MCF 10A (cell line): ENCODE data around the gene WLS. TPM values are rescaled to one million over a fixed set of nuclear protein-coding genes. Genes with fewer than 3 reads are reported as not detected.

Source experiments
- BruUV-seq: library from RNA; stranded (reverse); fragments of 400-500 nt; replicated peaks from 2 replicates; lab custom pipeline; 2021; lab: Mats Ljungman, UMichigan
- CTCF ChIA-PET: fragments of 300-600 bp; sonication (Branson Sonifier 250); formaldehyde crosslinking; extraction: SDS; loops from one replicate; lab custom pipeline; 2021; ENCODE audit warnings: antibody characterized with exemption, inconsistent platforms; lab: Yijun Ruan, JAX
- POLR2A ChIA-PET: fragments of 300-600, 350-650 bp; sonication (Branson Sonifier 250); formaldehyde crosslinking; extraction: SDS; loops from one replicate; lab custom pipeline; 2020; ENCODE audit warnings: antibody characterized with exemption, inconsistent platforms; lab: Yijun Ruan, JAX
- DNase-seq: peaks from one replicate; pipeline ENCODE4 v3.0.0-alpha.2; 2018; ENCODE audit not compliant: unreplicated experiment
- H3K27ac Mint-ChIP-seq: one replicate; pipeline ENCODE4 v1.8.0; 2022; ENCODE audit warnings: mild to moderate bottlenecking, low read depth, mixed read lengths; ENCODE audit not compliant: unreplicated experiment
- H3K27me3 Mint-ChIP-seq: one replicate; pipeline ENCODE4 v1.8.0; 2022; ENCODE audit warnings: mixed read lengths; ENCODE audit not compliant: insufficient read depth, unreplicated experiment
- H3K36me3 Mint-ChIP-seq: one replicate; pipeline ENCODE4 v1.8.0; 2022; ENCODE audit warnings: mild to moderate bottlenecking, moderate library complexity, mixed read lengths; ENCODE audit not compliant: insufficient read depth, unreplicated experiment
- H3K4me1 Mint-ChIP-seq: one replicate; pipeline ENCODE4 v1.8.0; 2022; ENCODE audit warnings: mixed read lengths; ENCODE audit not compliant: insufficient read depth, unreplicated experiment
- H3K4me3 Mint-ChIP-seq: one replicate; pipeline ENCODE4 v1.8.0; 2022; ENCODE audit warnings: mild to moderate bottlenecking, moderate library complexity, mixed read lengths; ENCODE audit not compliant: unreplicated experiment
- H3K9me3 Mint-ChIP-seq: one replicate; pipeline ENCODE4 v1.8.0; 2022; ENCODE audit warnings: mixed read lengths; ENCODE audit not compliant: unreplicated experiment
- intact Hi-C: fragments of 100-400 bp; cut with micrococcal nuclease; formaldehyde crosslinking; loops from 2 replicates; pipeline ENCODE4 v1.14.1; 2022
- total RNA-seq: library from RNA; stranded (reverse); gene quantifications from 2 replicates; pipeline ENCODE4 v1.2.3, GENCODE V29; 2022
- TF ChIP-seq, protein P1 (sequence below): fragments of 200-600 bp; IDR thresholded peaks from one replicate; pipeline ENCODE4 v1.8.0; 2022; ENCODE audit warnings: antibody characterized with exemption, mild to moderate bottlenecking; ENCODE audit not compliant: unreplicated experiment

Gene WLS
- total RNA-seq, 1 experiment from 2014 or later: 37.8 TPM

DNA sequence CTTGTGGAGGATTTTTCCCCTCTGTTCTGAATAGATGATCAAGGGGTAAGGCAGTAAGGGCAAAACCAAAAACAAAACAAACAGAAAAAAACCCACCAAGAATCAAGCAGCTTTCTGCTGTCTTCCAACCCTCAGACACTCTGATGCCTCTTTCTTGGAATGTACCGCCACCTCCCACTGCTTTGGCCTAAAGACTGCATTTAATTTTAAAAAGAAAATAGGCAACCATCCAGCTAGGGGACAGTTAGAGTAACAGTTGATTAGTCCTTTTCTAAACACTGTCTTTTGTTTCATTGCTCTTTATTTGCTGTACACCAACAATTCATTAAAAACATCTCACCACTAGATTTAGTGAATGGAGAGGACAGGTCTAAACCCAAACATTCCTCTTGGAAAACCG is 21.5 kb downstream of the WLS start:
- peaks cover 24% of the 10 kb centered on the region for H3K4me1 Mint-ChIP-seq
- no peaks in the 10 kb centered on the region for H3K27me3 Mint-ChIP-seq
- DNase-seq: no peak
- BruUV-seq: no TSS peak
- ChIA-PET CTCF (no interaction called here), POLR2A (no interaction called here)
- intact Hi-C loops: no loop called here
- H3K36me3 Mint-ChIP-seq: no peaks in the 10 kb centered on the region
- H3K4me3 Mint-ChIP-seq: no peak overlapping the region
- H3K27ac Mint-ChIP-seq: no peak overlapping the region
- no peaks in the 10 kb centered on the region for H3K9me3 Mint-ChIP-seq
- TF ChIP-seq, protein P1, sequence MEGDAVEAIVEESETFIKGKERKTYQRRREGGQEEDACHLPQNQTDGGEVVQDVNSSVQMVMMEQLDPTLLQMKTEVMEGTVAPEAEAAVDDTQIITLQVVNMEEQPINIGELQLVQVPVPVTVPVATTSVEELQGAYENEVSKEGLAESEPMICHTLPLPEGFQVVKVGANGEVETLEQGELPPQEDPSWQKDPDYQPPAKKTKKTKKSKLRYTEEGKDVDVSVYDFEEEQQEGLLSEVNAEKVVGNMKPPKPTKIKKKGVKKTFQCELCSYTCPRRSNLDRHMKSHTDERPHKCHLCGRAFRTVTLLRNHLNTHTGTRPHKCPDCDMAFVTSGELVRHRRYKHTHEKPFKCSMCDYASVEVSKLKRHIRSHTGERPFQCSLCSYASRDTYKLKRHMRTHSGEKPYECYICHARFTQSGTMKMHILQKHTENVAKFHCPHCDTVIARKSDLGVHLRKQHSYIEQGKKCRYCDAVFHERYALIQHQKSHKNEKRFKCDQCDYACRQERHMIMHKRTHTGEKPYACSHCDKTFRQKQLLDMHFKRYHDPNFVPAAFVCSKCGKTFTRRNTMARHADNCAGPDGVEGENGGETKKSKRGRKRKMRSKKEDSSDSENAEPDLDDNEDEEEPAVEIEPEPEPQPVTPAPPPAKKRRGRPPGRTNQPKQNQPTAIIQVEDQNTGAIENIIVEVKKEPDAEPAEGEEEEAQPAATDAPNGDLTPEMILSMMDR: no peak

DNA sequence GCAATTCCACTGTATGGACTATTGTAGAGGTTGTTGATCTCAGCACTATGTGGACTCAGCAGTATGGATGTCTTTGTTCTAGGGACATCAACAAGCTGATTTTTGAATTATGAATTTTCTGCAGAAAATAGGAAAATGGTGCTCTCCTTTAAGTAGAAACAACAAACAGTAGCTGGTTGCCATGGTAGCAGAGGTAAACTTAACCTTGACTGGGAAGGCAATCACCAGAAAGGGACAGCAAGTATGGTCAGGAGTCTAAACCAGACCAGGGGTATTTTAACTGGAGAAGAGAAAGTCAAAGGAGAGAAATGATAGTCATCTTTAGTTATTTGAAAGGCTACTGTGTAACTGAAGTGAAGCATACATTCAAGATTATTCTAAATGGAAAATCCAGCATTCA is 22.3 kb downstream of the WLS start:
- TF ChIP-seq, protein P1: no peak
- Mint-ChIP-seq H3K4me3 (no peak overlapping the region), H3K27ac (no peak overlapping the region), H3K4me1 (peaks cover 32% of the 10 kb centered on the region), H3K36me3 (no peaks in the 10 kb centered on the region), H3K9me3 (no peaks in the 10 kb centered on the region), H3K27me3 (no peaks in the 10 kb centered on the region)
- no TSS peak for BruUV-seq
- ChIA-PET CTCF (interaction anchor here (1.0 kb wide), 1 partner anchor 9 kb away, joined by 3 read pairs; no protein-coding TSS in a partner anchor), POLR2A (interaction anchor here (0.7 to 1.1 kb wide), 4 partner anchors 9 to 18 kb away, joined by 3 to 4 read pairs (median 3); no protein-coding TSS in a partner anchor)
- no peak for DNase-seq
- intact Hi-C loops: no loop called here

DNA sequence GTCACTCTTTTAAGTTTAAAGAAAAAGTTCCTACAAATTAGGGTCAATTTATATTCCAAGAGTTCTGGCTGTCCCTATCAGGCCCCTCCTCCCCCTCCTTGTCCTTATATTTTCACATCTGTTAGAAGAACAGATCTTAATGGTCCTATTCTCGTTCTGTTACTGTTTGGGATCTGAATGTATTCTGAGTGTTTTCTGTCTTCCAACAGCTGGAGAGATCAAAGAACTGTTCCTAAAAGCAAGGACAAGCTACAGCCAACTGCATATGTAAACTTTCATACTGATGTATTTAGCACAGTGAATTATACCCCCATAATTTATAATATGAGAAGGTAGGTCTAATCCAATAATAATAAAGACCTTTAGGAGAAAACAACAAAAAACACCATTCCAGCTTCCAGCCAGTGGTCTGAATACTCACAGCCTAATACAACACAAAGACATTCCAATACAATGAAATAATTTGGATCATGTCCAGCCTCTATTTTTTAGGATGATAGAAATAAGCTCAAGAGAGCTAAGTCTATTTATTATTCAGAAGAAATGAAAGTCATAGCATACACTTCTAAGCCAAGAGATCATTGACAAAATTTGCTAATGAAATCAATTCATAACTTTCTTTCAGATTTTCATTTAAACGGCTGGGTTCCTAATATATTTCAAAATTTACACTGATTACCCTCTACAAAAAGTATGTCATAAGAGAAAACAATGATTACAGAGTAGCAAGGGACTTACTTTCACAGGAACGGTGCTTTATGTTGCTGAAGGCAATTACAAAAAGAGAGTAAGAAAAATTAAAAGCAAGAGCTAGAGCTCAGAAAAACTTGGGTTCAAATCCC is 25.3 kb downstream of the WLS start:
- POLR2A ChIA-PET: interaction anchor here (1.0 to 2.1 kb wide), 5 partner anchors 9 to 24 kb away, joined by 3 to 14 read pairs (median 3); no protein-coding TSS in a partner anchor
- Mint-ChIP-seq H3K4me3 (no peak overlapping the region), H3K9me3 (no peaks in the 10 kb centered on the region), H3K27ac (no peak overlapping the region), H3K36me3 (no peaks in the 10 kb centered on the region), H3K4me1 (peaks cover 22% of the 10 kb centered on the region), H3K27me3 (no peaks in the 10 kb centered on the region)
- intact Hi-C loops: no loop called here
- CTCF ChIA-PET: interaction anchor here (0.7 to 2.8 kb wide), 5 partner anchors 13 to 89 kb away, joined by 3 to 10 read pairs (median 3); no protein-coding TSS in a partner anchor
- no TSS peak for BruUV-seq
- TF ChIP-seq, protein P1: no peak
- DNase-seq: peak; percentile 36

GRCh38 chr1:68205794-68206358 is 26.4 kb downstream of the WLS start:
- Mint-ChIP-seq H3K4me1 (peaks cover 22% of the 10 kb centered on the region), H3K9me3 (no peaks in the 10 kb centered on the region), H3K36me3 (no peaks in the 10 kb centered on the region), H3K27ac (no peak overlapping the region), H3K4me3 (no peak overlapping the region), H3K27me3 (no peaks in the 10 kb centered on the region)
- BruUV-seq: no TSS peak
- ChIA-PET POLR2A (interaction anchor here (0.7 to 2.1 kb wide), 3 partner anchors 16 to 32 kb away, joined by 3 to 14 read pairs (median 3); no protein-coding TSS in a partner anchor), CTCF (interaction anchor here (0.6 to 2.8 kb wide), 3 partner anchors 12 to 196 kb away, joined by 3 to 10 read pairs (median 4); no protein-coding TSS in a partner anchor)
- DNase-seq: no peak
- TF ChIP-seq, protein P1: no peak
- intact Hi-C loops: no loop called here
